Osteoblast (primary cell): ENCODE results near the gene ADCY1. TPM values are rescaled to one million over a fixed set of nuclear protein-coding genes. Genes with fewer than 3 reads are reported as not detected.

ENCODE experiments used
- DNase-seq: peaks from one replicate; pipeline ENCODE4 v3.0.0; 2011; ENCODE audit warnings: low spot score, mixed read lengths; ENCODE audit not compliant: insufficient read length; ENCODE audit errors: missing footprints
- H2AFZ ChIP-seq: 2 replicates; pipeline ENCODE4 v1.6.0; 2011; ENCODE audit warnings: mild to moderate bottlenecking, low read length
- H3K27ac ChIP-seq: 2 replicates; pipeline ENCODE4 v1.5.1; 2011; ENCODE audit warnings: mild to moderate bottlenecking, low read depth, low read length, moderate library complexity
- H3K27me3 ChIP-seq: 2 replicates; pipeline ENCODE4 v1.6.0; 2012; ENCODE audit warnings: mild to moderate bottlenecking, control low read depth, inconsistent platforms, low read length, moderate library complexity; ENCODE audit not compliant: insufficient read depth
- H3K36me3 ChIP-seq: 2 replicates; pipeline ENCODE4 v1.5.1; 2011; ENCODE audit warnings: mild to moderate bottlenecking, low read length, control low read depth, moderate library complexity; ENCODE audit not compliant: insufficient read depth
- H3K4me1 ChIP-seq: 2 replicates; pipeline ENCODE4 v1.5.1; 2011; ENCODE audit warnings: mild to moderate bottlenecking, low read length, control low read depth, moderate library complexity; ENCODE audit not compliant: insufficient read depth
- H3K4me2 ChIP-seq: 2 replicates; pipeline ENCODE4 v1.6.0; 2011; ENCODE audit warnings: mild to moderate bottlenecking, low read length; ENCODE audit not compliant: insufficient read depth
- H3K4me3 ChIP-seq: fragments of 200-600 bp; sonication (generic); 3 replicates; pipeline ENCODE4 v1.5.1; 2012; ENCODE audit warnings: mild to moderate bottlenecking, low read length, inconsistent platforms; ENCODE audit not compliant: insufficient read depth
- H3K79me2 ChIP-seq: 2 replicates; pipeline ENCODE4 v1.6.0; 2012; ENCODE audit warnings: mild to moderate bottlenecking, low read length, control low read depth, inconsistent platforms; ENCODE audit not compliant: insufficient read depth
- H3K9me3 ChIP-seq: 2 replicates; pipeline ENCODE4 v1.5.1; 2011; ENCODE audit warnings: low read depth, low read length, control low read depth
- H4K20me1 ChIP-seq: 2 replicates; pipeline ENCODE4 v1.6.0; 2012; ENCODE audit warnings: mild to moderate bottlenecking, low read length, control low read depth; ENCODE audit not compliant: insufficient read depth
- total RNA-seq: library from RNA; depleted of rRNA; stranded (reverse); fragments of >200 nt; gene quantifications from 2 replicates; pipeline ENCODE4 v1.2.3, GENCODE V29; 2012
- TF ChIP-seq, protein P1 (sequence below): IDR thresholded peaks from 2 replicates; pipeline ENCODE4 v1.5.1; 2011; ENCODE audit warnings: mild to moderate bottlenecking, low read depth, low read length, moderate library complexity; ENCODE audit errors: extremely low read depth

ADCY1 gene
- total RNA-seq, 1 donor = 1.1 TPM

- Histone ChIP-seq H3K4me2 (no peak overlapping the region), H2AFZ (no peak overlapping the region), H3K27ac (no peak overlapping the region), H3K4me3 (no peak overlapping the region), H3K36me3 (no peaks in the 10 kb centered on the region), H3K9me3 (no peaks in the 10 kb centered on the region), H3K79me2 (no peaks in the 10 kb centered on the region), H4K20me1 (no peaks in the 10 kb centered on the region), H3K27me3 (no peaks in the 10 kb centered on the region), H3K4me1 (peaks cover 18% of the 10 kb centered on the region)
- TF ChIP-seq, protein P1, sequence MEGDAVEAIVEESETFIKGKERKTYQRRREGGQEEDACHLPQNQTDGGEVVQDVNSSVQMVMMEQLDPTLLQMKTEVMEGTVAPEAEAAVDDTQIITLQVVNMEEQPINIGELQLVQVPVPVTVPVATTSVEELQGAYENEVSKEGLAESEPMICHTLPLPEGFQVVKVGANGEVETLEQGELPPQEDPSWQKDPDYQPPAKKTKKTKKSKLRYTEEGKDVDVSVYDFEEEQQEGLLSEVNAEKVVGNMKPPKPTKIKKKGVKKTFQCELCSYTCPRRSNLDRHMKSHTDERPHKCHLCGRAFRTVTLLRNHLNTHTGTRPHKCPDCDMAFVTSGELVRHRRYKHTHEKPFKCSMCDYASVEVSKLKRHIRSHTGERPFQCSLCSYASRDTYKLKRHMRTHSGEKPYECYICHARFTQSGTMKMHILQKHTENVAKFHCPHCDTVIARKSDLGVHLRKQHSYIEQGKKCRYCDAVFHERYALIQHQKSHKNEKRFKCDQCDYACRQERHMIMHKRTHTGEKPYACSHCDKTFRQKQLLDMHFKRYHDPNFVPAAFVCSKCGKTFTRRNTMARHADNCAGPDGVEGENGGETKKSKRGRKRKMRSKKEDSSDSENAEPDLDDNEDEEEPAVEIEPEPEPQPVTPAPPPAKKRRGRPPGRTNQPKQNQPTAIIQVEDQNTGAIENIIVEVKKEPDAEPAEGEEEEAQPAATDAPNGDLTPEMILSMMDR = no peak
- no peak for DNase-seq
These were observed 112.4 kb downstream of the ADCY1 start for GRCh38 chr7:45686441-45687184.

- Histone ChIP-seq H3K9me3 (no peaks in the 10 kb centered on the region), H3K4me3 (no peak overlapping the region), H3K27me3 (no peaks in the 10 kb centered on the region), H3K27ac (no peak overlapping the region), H3K79me2 (no peaks in the 10 kb centered on the region), H3K36me3 (no peaks in the 10 kb centered on the region), H3K4me2 (no peak overlapping the region), H2AFZ (no peak overlapping the region), H3K4me1 (peaks cover 18% of the 10 kb centered on the region), H4K20me1 (no peaks in the 10 kb centered on the region)
- DNase-seq = no peak
- TF ChIP-seq, protein P1 = no peak
These were observed 113.0 kb downstream of the ADCY1 start for GRCh38 chr7:45687185-45687560.

GRCh38 chr7:45687721-45688120, 113.6 kb downstream of the ADCY1 start:
- Histone ChIP-seq H3K27me3 (no peaks in the 10 kb centered on the region), H4K20me1 (no peaks in the 10 kb centered on the region), H3K4me3 (no peak overlapping the region), H3K27ac (no peak overlapping the region), H3K9me3 (no peaks in the 10 kb centered on the region), H3K79me2 (no peaks in the 10 kb centered on the region), H3K4me2 (no peak overlapping the region), H3K36me3 (no peaks in the 10 kb centered on the region), H2AFZ (no peak overlapping the region), H3K4me1 (peaks cover 18% of the 10 kb centered on the region)
- TF ChIP-seq, protein P1 = no peak
- no peak for DNase-seq

GRCh38 chr7:45688382-45688781, 114.2 kb downstream of the ADCY1 start:
- TF ChIP-seq, protein P1 = no peak
- Histone ChIP-seq H3K36me3 (no peaks in the 10 kb centered on the region), H3K27me3 (no peaks in the 10 kb centered on the region), H3K9me3 (no peaks in the 10 kb centered on the region), H3K27ac (no peak overlapping the region), H4K20me1 (no peaks in the 10 kb centered on the region), H3K4me2 (no peak overlapping the region), H3K4me3 (no peak overlapping the region), H3K4me1 (peaks cover 14% of the 10 kb centered on the region), H2AFZ (no peak overlapping the region), H3K79me2 (no peaks in the 10 kb centered on the region)
- DNase-seq = no peak
